ENCODE measurements around the gene RFX5.
"Not testable (repeated sequence)": the region's sequence is repeated elsewhere in the genome, so short reads cannot be mapped to it uniquely, and the experiment has no call there.

RFX5 gene

DNA sequence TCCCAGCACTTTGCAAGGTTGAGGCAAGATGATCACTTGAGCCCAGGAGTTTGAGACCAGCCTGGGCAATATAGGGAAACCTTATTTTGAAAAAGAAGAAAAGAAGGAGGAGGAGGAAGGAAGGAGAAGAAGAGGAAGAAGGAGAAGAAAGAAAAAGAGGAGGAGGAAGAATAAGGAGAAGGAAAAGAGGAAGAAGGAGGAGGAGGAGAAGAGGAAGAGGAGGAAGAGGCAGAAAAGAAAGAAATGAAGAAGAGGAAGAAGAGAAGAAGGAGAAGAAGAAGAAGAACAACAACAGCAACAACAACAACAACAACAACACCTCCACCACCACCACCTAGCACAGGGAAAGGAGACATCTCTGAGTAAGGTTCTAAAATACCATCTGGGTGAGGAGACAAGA lies 14.8 kb upstream of the RFX5 start:
- no peak for DNase-seq

- DNase-seq, result no peak
These were observed 9.6 kb upstream of the RFX5 start for GRCh38 chr1:151356696-151357095.

GRCh38 chr1:151352021-151352718 lies 5.1 kb upstream of the RFX5 start:
- DNase-seq, result no peak

DNA sequence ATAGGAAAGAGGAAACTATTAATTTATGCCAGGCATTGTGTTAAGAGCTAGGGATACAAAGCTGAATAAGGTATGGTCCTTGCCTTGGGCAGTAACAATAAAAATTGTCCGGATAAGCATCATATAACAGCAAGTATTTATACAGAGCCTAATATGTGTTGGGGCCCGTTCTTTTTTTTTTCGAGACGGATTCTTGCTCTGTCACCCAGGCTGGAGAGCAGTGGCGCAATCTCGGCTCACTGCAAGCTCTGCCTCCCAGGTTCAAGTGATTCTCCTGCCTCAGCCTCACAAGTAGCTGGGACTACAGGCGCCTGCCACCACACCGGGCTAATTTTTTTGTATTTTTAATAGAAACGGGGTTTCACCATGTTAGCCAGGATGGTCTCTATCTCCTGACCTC lies 3.3 kb upstream of the RFX5 start:
- not testable (repeated sequence) for DNase-seq

GRCh38 chr1:151347523-151348246 lies 633 bp upstream of the RFX5 start:
- no peak for DNase-seq

DNA sequence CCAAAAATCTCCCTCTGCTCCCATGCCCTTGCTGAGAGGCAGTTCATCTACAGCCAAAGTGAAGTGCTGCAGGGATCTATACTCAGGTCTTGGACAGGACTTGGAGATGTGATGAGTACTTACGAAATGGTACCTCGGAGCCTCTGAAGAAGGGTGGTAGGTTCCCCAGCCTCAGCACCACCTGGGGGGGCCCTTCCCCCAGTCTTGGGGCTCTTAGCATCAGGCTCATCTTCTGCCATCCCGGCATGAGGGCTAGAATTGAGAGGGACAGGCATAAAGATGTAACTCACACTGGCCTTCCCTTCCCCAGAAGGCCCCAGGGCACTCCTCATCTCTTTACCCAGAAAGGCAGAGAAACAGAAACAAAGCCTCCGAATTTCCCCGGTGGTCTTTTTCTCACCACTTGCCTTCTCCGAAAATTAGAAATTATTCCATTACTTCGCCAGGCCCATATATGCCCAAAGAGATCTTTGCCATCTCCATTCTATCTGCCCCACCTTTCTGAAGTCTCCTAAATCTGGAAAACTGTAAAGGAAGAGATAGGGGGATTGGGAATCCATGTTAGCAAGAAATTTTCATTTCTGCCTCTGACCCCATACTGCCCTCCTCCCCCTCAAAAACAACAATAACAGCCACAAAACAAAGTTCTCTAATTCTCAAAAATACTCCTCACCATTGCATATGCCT lies 827 bp downstream of the RFX5 start:
- no peak for DNase-seq

DNA sequence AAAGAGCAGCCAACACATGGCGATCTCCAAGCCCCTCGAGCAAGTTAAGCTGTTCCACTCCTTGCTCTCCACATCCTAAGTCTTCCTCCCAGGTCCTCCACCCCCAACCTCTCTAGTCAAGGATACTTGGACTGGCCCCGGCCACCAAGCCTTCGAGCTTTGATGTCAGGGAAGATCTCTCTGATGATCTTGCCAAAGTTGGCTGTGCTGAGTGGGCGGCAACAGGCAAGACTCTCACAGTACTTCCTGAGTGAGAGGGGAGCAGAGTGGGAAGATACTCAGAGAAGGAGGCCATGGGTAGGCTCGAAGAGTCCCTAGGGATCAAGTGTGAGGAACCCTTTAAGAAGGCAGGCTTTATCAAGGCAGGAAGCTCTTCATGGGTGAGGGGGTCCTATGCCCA lies 2.8 kb downstream of the RFX5 start:
- DNase-seq, result no peak

GRCh38 chr1:151343587-151343986 lies 3.5 kb downstream of the RFX5 start:
- DNase-seq, result no peak

DNA sequence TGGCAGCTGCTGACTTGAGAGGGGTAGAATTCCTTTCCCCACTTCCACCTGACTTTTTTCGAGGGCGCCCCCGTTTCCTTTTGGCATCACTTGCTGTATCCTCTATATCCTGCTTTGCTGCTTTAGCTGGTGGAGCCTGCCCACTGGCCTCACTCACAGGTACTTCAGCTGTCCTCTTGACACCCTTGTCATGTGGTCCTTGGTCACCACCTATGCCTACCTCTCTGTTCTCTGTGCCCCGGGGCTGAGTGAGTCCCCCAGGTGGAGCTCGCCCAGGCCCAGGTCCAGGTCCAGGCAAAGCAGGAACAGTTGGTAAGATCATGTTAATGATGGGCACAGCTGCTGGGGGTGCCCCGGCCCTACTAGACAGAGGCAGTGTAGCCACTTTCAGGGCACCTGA lies 4.5 kb downstream of the RFX5 start:
- no peak for DNase-seq

DNA sequence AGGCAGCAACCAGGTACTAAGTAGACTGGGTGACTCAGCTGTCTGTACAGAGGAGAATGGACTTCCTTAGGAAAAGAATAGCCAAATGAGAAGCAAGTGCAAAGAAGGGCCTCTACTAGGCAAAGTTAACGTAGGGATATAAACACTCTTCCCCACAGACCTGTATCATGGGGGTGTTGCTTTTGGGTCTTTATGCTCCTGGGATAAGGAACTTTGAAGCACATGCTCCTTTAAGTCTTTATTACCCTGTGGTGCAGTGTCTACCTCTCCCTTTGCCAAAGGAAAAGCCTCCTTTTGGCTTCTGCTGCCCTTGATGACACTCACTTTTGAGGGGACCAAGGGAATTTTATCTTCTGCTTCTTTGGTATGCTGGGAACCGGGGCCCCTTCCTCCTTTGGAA lies 5.0 kb downstream of the RFX5 start:
- no peak for DNase-seq

- DNase-seq, result peak; percentile 79
These were observed 5.9 kb downstream of the RFX5 start for GRCh38 chr1:151340870-151341754.

- no peak for DNase-seq
These were observed 10.5 kb downstream of the RFX5 start for GRCh38 chr1:151336556-151336955.

DNA sequence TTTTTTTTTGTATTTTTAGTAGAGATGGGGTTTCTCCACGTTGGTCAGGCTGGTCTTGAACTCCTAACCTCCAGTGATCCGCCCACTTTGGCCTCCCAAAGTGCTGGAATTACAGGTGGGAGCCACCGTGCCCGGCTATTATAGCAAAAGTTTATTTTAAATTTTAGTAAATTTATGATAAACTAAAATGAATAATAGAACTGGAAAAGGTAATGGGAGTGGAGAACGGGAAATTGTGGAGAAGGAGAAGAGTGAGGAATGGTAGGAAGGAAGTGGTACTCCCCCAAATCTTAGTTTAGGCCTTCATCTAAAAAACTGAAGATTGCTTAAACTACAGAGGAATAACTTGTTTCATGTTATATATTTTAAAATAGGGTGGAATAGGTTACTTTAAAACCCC lies 12.2 kb downstream of the RFX5 start:
- DNase-seq, result no peak

DNA sequence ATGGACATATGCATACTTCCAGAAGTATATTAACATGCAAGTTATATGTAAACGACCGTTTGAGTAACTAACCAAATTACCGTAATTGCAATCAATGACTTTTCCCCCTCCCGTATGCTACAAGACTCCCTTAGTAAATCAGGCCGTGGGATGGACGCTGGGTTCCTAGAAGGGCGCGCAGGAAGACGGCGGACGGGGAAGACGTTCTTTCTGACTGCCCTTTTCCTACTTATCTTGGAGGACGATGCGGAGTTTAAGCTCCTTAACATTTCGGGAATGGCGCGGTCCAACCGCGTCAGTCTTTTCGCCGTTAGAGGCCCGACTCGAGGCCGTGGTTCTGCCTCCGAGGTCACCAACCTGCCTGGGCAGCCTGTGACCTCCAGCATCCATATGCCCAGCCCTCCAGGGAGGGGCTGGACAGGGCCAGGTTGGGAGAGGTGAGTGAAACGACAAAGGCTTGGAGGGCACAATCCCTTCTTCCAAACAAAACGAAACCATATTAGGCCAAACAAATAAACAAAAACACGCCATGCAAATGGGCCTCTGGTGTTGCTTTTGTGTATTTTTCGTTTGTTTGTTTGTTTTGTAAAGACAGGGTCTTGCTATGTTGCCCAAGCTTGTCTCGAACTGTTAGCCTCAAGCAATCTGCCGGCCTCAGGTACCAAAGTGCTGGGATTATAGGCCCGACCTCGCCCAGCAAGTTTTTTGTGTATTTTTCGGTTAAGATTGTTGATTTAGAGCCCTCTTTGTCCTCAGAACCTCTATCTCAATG lies 19.0 kb downstream of the RFX5 start:
- DNase-seq, result no peak

- DNase-seq, result peak; percentile 97
These were observed 19.7 kb downstream of the RFX5 start, which contains the start of gene PI4KB for GRCh38 chr1:151327223-151327902. PI4KB (minus strand) TSS chr1:151327416; CDS start chr1:151316481, 10,935 bp downstream.

DNA sequence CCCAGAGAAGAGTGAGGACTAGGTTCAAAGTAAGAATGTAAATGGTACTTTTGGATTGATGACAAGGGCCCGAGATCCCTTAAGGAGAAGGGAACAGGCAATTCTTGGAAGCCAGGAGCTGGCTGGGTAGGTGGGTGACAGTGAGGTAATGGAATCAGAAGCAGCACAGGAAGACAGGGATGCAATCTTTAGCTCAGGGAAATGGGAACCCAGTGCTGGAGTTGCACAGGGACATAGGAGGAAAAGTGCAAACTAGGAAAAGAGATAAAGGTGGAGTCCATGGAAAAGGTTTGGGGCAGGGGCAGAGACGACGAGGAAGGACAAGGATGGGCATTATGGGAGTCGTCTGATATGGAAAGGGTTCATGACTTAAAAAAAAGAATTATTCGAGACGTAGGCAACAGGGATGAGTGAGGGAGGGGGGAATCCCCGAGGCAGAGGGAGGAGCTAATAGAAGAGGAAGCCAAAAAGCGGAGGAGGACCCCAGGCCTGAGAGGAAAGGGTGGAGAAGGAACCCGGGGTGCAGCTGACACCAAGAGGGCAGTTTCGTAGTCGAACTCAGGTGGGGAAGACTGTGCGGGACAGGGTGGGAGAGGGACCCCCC lies 20.3 kb downstream of the RFX5 start:
- peak; percentile 64 for DNase-seq

DNA sequence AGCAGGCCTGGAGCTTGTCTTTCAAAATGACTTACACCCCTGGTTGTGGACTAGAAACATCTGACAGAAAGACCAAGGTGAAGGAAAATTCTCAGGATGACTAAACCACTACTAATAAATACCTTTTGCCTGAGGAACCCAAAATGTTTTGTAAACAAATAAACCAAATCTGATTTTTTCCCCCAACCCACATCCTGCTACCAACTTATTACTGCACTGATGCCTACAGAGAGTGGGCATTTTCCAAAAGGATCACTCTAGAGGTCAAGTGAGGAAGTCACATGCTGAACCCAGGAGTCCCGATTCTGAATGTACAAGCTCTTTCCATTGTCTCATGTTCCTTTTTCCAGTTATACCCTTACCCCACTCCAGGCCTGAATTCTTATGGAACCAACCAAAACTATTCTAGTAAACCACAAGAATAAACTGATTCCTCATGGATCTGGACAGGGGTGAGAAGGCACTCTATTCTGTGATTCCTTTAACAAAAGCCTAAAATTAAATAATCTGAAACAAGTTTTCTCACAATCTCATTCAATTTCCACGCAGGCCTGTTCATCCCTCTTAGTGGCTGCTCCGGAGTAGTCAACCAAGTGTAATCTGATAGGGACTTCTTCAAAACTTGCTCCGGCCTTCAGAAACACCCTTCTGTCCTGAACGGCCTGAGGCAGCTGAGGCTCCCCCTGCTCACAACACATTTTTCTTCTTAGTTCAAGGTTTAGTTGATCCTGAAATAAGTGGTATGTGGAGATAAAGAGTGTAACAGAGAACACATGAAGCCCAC lies 21.2 kb downstream of the RFX5 start:
- peak; percentile 49 for DNase-seq

- no peak for DNase-seq
These were observed 21.8 kb downstream of the RFX5 start for GRCh38 chr1:151325231-151325630.

DNA sequence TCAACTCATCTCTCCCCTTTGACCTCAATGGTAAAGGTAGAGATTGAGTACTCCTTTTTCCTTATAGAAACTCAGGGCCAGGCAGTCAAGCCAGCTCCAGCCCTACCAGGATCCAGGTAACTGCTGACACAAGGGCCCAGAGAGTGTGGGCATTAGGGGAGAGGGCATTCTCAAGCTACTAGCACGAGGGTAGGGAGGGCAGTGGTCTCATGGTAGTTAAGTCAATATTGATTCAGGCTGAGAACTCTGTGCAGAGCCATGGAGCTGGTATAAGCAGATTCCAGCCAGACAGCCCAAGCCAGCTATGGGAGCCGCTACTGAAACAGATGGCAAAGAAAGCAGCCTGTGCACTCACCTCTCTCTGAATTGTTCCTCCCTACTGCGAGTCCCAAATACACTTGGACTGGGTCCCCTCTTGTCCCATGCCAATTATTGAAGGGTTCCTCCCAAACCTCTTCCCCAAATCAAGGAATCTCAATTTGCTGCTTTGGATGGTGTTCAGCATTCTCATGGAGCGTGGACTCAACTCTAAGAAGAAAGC lies 22.6 kb downstream of the RFX5 start:
- DNase-seq, result no peak

DNA sequence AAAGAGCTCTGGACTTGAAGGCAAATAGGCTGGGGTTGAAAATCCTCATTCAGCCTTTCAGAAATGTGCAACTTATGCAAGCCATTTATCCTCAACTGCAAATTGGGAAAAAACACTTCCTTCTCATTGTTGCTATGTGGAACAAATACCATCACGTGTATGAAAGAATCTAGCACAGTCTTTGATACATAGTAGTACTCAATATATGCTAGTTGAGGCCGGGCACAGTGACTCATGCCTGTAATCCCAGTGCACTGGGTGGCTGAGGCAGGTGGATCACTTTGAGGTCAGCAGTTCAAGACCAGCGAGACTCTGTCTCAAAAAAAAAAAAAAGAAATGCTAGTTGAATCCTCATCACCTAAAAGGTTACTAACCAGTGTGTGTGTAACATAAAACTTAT lies 28.1 kb downstream of the RFX5 start:
- no peak for DNase-seq
